ENCODE measurements around the gene KIAA0825.

The KIAA0825 gene

DNA sequence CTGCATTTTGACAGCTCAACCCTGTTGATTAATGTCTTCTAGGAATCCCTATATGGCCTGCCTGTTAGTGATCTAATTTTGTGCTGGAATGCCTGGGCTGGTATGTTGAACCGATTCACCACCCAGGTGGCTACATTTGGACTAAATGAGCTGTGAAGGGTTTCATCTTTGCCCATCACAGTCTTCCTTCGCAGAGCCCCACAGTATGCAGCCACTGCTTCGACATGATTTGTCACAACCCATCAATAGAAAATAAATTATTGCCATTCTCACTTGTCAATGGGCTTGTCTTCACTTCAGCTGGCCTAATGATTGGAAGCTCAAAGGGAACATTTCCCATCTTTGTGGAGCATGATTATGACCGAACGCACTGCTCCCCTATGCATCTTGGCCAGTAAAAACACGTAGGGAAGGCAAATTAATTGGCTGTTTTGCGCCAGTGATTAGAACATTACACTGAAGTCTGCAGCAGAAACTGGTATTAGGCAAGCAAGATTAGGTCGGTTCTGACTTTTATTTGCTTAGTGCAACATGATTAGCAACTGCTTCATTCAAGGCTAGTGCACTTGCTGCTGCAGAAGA, 408.5 kb downstream of the KIAA0825 start:
- no peak for DNase-seq (ENCODE audit: low spot score)
- Mint-ChIP-seq H3K4me3 (no peak overlapping the region), H3K27me3 (ENCODE audit: low read depth) (peaks cover 7% of the 10 kb centered on the region), H3K27ac (no peak overlapping the region), H3K36me3 (ENCODE audit: low read depth) (no peaks in the 10 kb centered on the region), H3K9me3 (no peaks in the 10 kb centered on the region), H3K4me1 (ENCODE audit: low read depth) (no peaks in the 10 kb centered on the region)

DNA sequence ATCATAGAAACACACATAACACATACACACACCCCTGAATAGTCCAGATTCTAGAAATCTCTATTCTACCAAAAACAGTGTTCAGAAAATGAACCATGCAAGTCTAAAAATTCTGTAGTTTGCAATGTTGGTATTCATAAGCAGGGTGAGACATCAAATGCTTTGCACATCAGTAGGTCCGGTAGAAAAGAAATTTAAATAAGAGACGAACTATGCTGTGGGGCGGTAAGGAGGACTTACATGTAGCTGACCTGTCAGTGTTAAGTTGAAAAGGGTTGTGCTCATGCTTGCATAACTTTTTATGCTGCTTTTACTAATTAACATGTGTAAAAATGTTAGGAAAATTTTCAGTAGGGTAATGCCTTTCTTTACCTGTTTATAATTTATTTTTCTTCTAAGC, 409.1 kb downstream of the KIAA0825 start:
- Mint-ChIP-seq H3K9me3 (no peaks in the 10 kb centered on the region), H3K36me3 (ENCODE audit: low read depth) (no peaks in the 10 kb centered on the region), H3K4me1 (ENCODE audit: low read depth) (no peaks in the 10 kb centered on the region), H3K4me3 (no peak overlapping the region), H3K27me3 (ENCODE audit: low read depth) (peaks cover 7% of the 10 kb centered on the region), H3K27ac (no peak overlapping the region)
- no peak for DNase-seq (ENCODE audit: low spot score)

DNA sequence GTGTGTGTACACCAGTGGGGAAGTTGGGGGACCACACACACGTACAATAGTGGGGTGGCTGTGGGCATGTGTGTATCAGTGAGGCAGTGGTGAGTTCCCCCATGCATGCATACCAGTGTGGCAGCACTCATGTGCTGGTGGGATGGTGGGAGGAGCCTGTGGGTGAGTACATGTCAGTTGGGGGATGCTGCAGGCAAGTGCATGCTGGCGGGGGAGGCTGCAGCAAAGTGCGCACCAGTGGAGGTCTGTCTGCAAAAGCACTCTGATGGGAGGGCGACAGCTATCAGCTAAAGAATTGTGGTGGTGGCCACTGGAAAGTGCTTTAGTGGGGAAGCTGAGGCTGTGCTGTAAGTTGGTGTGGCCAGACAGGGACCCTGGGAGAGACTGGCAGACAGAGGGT, 418.8 kb downstream of the KIAA0825 start:
- Mint-ChIP-seq H3K4me1 (ENCODE audit: low read depth) (no peaks in the 10 kb centered on the region), H3K4me3 (no peak overlapping the region), H3K9me3 (no peaks in the 10 kb centered on the region), H3K27ac (no peak overlapping the region), H3K36me3 (ENCODE audit: low read depth) (no peaks in the 10 kb centered on the region), H3K27me3 (ENCODE audit: low read depth) (no peaks in the 10 kb centered on the region)
- no peak for DNase-seq (ENCODE audit: low spot score)

DNA sequence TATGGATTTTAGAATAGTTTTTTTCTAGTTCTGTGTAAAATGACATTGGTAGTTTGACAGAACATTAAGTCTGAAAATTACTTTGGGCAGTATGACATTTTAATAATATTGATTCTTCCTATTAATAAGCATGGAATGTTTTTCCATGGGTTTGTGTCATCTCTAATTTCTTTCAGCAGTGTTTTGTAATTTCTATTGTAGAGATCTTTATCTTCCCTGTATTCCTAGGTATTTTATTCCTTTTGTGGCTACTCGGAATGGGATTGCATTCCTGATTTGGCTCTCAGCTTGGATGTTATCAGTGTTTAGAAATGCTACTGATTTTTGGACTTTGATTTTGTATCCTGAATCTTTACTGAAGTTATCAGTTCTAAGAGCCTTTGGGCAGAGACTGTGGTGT, 420.4 kb downstream of the KIAA0825 start:
- H3K27ac Mint-ChIP-seq = no peak overlapping the region
- no peaks in the 10 kb centered on the region for H3K4me1 Mint-ChIP-seq (ENCODE audit: low read depth)
- H3K4me3 Mint-ChIP-seq = no peak overlapping the region
- H3K9me3 Mint-ChIP-seq = no peaks in the 10 kb centered on the region
- H3K27me3 Mint-ChIP-seq (ENCODE audit: low read depth) = no peaks in the 10 kb centered on the region
- H3K36me3 Mint-ChIP-seq (ENCODE audit: low read depth) = no peaks in the 10 kb centered on the region
- no peak for DNase-seq (ENCODE audit: low spot score)

DNA sequence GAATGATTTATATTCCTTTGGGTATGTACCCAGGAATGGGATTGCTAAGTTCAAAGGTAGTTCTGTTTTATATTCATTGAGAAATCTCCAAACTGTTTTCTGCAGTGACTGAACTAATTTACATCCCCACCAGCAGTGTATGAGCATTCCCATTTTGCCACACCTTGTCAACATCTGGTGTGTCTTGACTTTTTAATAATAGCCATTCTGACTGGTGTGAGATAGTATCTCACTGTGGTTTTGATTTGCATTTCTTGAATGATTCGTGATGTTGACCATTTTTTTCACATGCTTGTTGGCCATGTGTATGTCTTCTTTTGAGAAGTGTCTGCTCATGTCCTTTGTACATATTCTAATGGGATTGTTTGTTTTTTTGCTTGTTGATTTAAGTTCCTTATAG, 421.5 kb downstream of the KIAA0825 start:
- DNase-seq (ENCODE audit: low spot score) = no peak
- Mint-ChIP-seq H3K27me3 (ENCODE audit: low read depth) (no peaks in the 10 kb centered on the region), H3K36me3 (ENCODE audit: low read depth) (no peaks in the 10 kb centered on the region), H3K4me3 (no peak overlapping the region), H3K4me1 (ENCODE audit: low read depth) (no peaks in the 10 kb centered on the region), H3K27ac (no peak overlapping the region), H3K9me3 (no peaks in the 10 kb centered on the region)

DNA sequence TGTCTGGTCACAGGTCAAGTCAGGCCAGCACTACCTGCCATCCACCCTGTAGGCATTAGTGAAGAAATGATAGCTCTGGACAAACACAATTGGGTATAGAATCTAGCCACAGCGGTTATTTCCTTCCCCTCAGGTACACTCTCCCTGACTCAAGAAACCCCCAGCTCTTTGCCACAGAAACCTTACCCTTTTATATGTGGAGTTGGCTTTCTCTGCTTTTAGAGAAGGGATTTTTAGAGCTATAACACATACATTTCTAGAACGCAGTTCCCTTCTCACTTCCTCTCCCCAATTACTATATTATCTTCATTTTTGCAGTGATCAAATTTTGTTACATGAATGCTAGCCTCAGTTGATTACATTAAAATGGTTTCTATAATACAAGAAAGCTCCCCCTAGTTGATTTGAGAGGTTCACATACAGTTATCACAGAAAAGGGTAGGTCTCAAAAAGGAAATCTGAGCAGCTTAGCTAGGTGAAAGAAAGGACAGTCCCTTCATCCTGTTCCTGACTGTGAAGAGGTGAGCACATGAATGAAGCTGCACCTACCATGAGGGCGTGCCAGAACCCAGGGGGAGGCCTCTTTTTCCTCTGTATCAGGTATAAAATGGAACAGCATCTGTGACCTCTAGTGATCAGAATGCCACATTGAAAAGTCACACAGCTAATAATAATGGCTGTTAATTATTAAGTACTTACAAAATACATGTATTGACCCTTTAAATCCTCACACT, 425.6 kb downstream of the KIAA0825 start:
- no peaks in the 10 kb centered on the region for H3K36me3 Mint-ChIP-seq (ENCODE audit: low read depth)
- no peaks in the 10 kb centered on the region for H3K27me3 Mint-ChIP-seq (ENCODE audit: low read depth)
- DNase-seq (ENCODE audit: low spot score) = no peak
- no peak overlapping the region for H3K27ac Mint-ChIP-seq
- H3K9me3 Mint-ChIP-seq = no peaks in the 10 kb centered on the region
- no peaks in the 10 kb centered on the region for H3K4me1 Mint-ChIP-seq (ENCODE audit: low read depth)
- H3K4me3 Mint-ChIP-seq = no peak overlapping the region

DNA sequence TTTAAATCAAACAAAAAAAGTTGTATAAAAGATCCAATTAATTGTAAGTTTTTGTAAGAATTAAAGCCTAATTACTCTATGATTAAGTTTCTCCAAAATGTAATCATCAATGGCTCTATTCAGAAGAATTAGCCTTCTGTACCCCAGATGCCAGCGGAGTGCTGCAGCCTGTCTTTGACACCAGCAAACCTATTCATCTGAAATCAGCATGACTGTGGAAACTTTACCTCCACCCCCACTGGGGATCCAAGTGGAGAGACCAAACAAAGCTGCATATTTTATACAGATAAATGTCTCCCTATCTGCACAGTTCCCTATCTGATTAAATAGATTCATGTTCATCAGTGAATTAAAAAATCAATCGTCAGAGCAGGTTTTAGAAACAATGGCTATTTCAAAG, 426.8 kb downstream of the KIAA0825 start:
- Mint-ChIP-seq H3K27me3 (ENCODE audit: low read depth) (no peaks in the 10 kb centered on the region), H3K9me3 (no peaks in the 10 kb centered on the region), H3K27ac (no peak overlapping the region), H3K4me3 (no peak overlapping the region), H3K4me1 (ENCODE audit: low read depth) (no peaks in the 10 kb centered on the region), H3K36me3 (ENCODE audit: low read depth) (no peaks in the 10 kb centered on the region)
- DNase-seq (ENCODE audit: low spot score) = no peak

DNA sequence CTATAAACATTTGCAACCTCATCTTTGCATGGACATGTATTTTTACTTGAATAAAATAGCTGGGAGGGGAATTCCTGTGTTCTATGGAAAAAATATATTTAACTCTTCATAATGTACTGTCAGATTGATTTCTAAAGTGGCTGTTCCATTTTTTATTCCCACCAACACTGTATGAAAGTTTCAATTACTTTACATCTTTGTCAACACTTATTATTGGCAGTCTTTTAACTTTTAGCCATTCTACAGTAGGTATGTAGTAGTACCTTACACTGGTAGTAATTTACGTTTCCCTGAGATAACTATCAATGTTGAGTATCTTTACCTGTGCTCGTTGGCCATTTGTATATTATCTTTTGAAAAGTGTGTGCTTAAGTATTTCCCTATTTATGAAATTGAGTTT, 429.7 kb downstream of the KIAA0825 start:
- Mint-ChIP-seq H3K27ac (no peak overlapping the region), H3K36me3 (ENCODE audit: low read depth) (no peaks in the 10 kb centered on the region), H3K4me3 (no peak overlapping the region), H3K4me1 (ENCODE audit: low read depth) (no peaks in the 10 kb centered on the region), H3K27me3 (ENCODE audit: low read depth) (no peaks in the 10 kb centered on the region), H3K9me3 (no peaks in the 10 kb centered on the region)
- DNase-seq (ENCODE audit: low spot score) = no peak

DNA sequence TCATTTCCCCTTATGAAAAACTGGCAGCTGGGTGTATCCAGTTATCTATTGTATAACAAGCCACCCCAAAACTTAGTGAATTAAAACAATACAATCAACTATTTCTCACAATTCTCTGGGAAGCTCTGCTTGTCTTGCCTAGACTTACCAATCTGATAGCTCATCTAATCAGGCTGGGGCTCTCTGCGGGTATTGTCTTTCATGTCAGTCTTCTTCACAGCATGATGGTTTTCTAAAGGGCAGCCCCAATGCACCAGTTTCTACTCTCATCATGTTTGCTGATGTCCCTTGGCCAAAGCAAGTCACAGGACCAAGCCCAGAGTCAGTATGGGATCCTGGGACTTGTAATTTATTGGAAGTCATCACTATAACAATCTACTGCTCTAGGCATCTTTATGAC, 433.5 kb downstream of the KIAA0825 start:
- Mint-ChIP-seq H3K27me3 (ENCODE audit: low read depth) (peaks cover 3% of the 10 kb centered on the region), H3K9me3 (no peaks in the 10 kb centered on the region), H3K4me3 (no peak overlapping the region), H3K27ac (no peak overlapping the region), H3K36me3 (ENCODE audit: low read depth) (no peaks in the 10 kb centered on the region), H3K4me1 (ENCODE audit: low read depth) (no peaks in the 10 kb centered on the region)
- DNase-seq (ENCODE audit: low spot score) = no peak

DNA sequence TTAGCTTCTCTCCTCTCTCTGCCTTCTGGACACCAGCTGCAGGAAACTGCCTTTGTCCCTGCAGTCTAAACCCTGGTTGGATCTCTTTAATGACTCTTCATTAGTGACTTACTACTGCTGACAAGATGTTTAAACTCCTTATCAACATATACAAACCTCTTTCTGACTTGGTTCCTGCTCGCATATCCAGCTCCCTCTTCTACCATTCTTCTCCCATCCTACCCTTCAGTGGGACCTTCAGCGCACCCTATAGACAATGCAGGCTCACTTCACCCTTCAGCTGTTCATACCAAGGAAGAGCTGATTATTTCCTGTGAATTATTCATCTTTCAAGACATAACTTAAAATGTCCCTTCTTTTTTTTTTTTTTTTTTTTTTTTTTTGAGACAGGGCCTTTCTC, 436.5 kb downstream of the KIAA0825 start:
- H3K9me3 Mint-ChIP-seq = no peaks in the 10 kb centered on the region
- no peak overlapping the region for H3K4me3 Mint-ChIP-seq
- no peaks in the 10 kb centered on the region for H3K4me1 Mint-ChIP-seq (ENCODE audit: low read depth)
- DNase-seq (ENCODE audit: low spot score) = no peak
- H3K36me3 Mint-ChIP-seq (ENCODE audit: low read depth) = no peaks in the 10 kb centered on the region
- H3K27me3 Mint-ChIP-seq (ENCODE audit: low read depth) = peaks cover 3% of the 10 kb centered on the region
- H3K27ac Mint-ChIP-seq = no peak overlapping the region

DNA sequence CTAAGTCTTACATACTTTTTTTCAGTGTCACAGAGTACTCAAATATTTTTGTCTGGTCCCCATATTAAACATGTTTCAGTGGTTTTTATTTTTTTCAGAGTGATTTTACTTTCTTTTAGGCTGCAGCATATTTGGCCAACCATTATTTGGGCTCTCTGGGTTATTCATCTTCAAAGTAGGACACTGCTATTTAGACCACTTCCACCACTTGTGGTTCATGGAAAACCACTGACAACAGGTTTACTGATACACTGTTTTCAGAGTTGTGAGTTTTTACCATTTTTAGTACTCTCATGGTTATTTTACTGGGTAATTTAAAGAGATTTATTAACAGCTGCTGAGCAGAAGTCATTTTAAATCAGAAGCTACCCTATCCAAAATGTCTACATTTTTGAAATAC, 437.6 kb downstream of the KIAA0825 start:
- Mint-ChIP-seq H3K36me3 (ENCODE audit: low read depth) (no peaks in the 10 kb centered on the region), H3K27ac (no peak overlapping the region)
- no peak for DNase-seq (ENCODE audit: low spot score)

DNA sequence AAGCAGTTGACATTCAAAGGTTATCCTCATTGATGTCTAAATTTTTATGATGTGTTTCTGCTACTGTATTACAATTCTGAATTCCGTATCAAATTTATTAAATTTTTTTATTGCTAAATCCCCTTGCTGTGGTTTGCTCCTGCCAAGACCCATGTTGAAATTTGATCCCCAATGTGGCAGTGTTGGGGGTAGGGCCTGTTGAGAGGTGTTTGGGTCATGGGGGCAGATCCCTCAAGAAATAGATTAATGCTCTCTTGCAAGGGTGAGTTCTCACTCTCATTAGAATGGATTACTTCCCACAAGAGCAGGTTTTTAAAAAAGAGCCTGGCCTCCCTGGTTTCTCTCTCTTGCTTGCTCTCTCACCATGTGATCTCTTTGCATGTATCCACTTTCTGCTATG, 442.5 kb downstream of the KIAA0825 start:
- DNase-seq (ENCODE audit: low spot score) = no peak
- Mint-ChIP-seq H3K36me3 (ENCODE audit: low read depth) (no peaks in the 10 kb centered on the region), H3K9me3 (no peaks in the 10 kb centered on the region), H3K4me3 (no peak overlapping the region), H3K4me1 (ENCODE audit: low read depth) (no peaks in the 10 kb centered on the region), H3K27ac (no peak overlapping the region), H3K27me3 (ENCODE audit: low read depth) (peaks cover 5% of the 10 kb centered on the region)

More for the DNA sequence above, 437.6 kb downstream of the KIAA0825 start:
- no peaks in the 10 kb centered on the region for H3K4me1 Mint-ChIP-seq (ENCODE audit: low read depth)
- H3K9me3 Mint-ChIP-seq = no peaks in the 10 kb centered on the region
- no peak overlapping the region for H3K4me3 Mint-ChIP-seq
- peaks cover 5% of the 10 kb centered on the region for H3K27me3 Mint-ChIP-seq (ENCODE audit: low read depth)

DNA sequence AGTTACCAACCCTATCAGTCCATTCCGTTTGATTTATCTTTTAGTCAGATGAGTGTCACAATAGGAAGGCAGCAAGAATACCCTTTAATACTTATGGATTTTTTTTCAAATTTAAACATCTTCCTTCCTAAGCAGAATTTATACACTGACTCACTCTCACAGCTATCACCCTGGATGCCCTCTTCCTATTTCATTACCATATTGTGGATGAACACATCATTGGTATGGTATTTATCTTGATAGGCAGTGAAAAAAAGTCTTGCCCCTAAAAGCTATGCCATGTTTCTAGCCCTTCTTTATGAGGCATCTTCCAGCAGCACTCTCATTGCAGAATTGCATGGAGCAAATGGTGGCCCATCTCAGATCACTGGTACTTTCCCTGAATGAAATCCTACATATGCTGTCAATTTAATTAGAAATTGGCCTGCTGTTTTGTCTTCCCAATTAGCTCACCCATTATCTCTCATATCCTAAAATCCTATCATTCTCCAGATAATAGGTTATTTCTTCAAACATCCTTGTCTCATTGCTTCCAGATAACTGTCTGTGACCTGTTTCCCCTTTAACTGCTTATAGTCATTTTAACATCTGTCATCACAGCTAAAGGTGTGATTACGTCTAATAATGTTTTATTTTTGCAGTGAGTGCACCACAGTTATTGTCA, 443.5 kb downstream of the KIAA0825 start:
- Mint-ChIP-seq H3K4me3 (no peak overlapping the region), H3K27me3 (ENCODE audit: low read depth) (peaks cover 2% of the 10 kb centered on the region), H3K9me3 (no peaks in the 10 kb centered on the region), H3K27ac (no peak overlapping the region), H3K4me1 (ENCODE audit: low read depth) (no peaks in the 10 kb centered on the region), H3K36me3 (ENCODE audit: low read depth) (no peaks in the 10 kb centered on the region)
- no peak for DNase-seq (ENCODE audit: low spot score)

DNA sequence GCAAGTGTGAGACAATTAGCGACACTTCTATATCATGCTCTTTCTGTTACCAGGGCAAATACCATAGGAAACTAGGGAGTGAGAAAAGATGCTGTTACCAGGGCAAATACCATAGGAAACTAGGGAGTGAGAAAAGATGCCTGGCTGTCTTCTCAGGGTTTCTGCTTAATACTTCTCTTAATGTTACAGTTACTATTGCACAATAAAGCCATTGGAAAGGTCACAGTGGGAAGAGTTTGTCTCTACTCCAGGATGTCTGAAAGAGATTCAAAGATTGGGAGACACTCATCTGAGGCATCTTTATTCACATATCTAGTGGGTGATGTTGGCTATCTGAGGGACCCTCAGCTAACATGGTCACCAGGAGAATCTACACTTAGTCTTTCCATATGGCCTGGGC, 445.3 kb downstream of the KIAA0825 start:
- no peak for DNase-seq (ENCODE audit: low spot score)
- Mint-ChIP-seq H3K36me3 (ENCODE audit: low read depth) (no peaks in the 10 kb centered on the region), H3K27me3 (ENCODE audit: low read depth) (peaks cover 2% of the 10 kb centered on the region), H3K27ac (no peak overlapping the region), H3K9me3 (no peaks in the 10 kb centered on the region), H3K4me1 (ENCODE audit: low read depth) (no peaks in the 10 kb centered on the region), H3K4me3 (no peak overlapping the region)
